Stimulated activated naive CD4-positive, alpha-beta T cell treated with Interleukin-2 at 50 U/mL for 16 hours (primary cell): ENCODE measurements around the gene RSPH1.
"Not testable (repeated sequence)": the region's sequence is repeated elsewhere in the genome, so short reads cannot be mapped to it uniquely, and the experiment has no call there.

Experiments
- DNase-seq: peaks from one replicate; lab custom pipeline; 2025; lab: John Stamatoyannopoulos, UW

RSPH1 gene

DNA sequence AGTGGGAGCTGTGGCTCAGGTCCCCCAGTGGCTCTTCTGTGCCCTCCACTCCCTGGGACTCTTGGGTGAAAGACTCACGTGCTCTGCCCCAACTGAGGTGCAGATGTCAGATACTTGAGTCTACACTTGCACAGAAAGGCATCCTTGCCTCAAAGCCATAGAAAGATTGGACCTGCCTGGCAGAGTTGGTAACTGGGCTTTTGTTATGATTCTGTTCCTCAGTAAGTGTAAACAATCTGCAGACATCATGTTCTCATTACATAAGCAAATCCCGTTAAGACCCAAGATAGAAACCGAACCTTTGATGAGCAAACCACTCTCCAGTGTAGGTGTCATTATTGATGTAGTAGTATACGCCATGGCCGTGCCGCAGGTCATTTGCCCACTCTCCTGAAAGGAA is 10.0 kb downstream of the RSPH1 start:
- no peak for DNase-seq

DNA sequence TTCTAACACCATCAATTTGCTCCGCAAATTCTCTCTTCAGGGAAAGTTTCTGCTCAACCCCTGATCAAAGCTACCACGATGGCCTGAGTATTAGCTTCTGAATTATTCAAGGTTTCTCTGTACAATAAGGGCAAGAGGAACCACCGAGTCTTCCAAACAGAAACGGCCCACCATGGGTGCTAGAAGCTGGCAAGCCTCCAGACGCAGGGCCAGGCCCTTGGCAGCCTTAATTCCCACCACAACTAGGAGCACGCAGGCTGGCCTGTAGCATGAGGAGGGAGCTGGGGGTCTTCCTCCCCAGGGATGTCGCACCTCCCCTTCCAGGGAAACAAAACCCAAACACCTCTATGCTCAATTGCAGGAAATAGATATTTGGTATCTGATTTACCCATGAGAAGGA is 11.1 kb downstream of the RSPH1 start:
- DNase-seq = no peak

DNA sequence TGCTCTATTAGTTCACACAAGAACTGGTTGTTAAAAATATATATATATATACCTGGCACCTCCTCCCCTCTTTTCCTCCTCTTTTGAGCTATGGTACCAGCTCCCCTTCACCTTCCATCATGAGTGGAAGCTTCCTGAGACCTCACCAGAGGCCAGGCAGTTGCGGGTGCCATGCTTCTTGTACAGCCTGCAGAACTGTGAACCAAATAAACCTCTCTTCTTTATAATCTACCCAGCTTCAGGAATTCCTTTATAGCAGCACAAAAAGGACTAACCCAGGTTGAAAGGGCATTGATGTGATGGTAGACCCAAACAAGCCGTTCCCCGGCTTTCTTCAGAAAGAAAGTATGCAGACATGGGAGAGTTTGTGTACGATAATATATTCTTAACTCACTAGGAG is 14.9 kb downstream of the RSPH1 start:
- no peak for DNase-seq

DNA sequence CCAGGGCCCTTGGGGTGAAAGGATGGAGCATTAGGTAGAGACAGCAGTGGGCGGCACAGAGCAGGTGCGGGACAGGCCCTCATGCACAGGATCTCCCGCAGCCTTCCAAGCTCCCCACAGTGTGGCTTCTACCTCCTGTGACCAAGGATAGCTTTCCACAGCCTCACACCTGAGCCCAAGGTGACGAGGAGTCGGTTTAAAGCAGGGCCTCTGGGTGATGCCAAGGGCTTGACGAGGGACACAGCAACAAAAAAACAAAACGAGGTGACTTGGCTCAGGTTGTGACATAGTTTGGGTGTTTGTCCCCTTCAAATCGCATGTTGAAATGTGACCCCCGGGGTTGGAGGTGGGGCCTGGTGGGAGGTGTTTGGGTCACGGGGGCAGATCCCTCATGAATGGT is 15.3 kb downstream of the RSPH1 start:
- DNase-seq = no peak

DNA sequence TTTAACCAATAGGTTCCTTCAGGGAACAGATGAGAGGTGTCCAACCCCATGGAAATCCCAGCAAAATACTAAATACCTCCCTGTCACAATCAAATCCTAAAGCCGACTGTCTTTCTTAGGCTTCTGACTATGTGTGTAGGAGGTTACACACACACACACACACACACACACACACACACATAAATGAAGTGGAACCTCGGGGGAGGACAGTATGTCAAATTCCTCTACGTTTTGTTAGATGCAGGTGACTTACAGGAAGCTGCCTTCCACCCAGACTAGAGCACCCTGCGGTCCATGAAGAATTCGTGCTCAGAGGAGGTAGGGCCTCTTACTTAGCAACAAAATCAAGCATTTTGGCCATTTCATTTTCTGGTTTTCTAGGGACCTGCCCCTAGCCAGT is 16.4 kb downstream of the RSPH1 start:
- no peak for DNase-seq

DNA sequence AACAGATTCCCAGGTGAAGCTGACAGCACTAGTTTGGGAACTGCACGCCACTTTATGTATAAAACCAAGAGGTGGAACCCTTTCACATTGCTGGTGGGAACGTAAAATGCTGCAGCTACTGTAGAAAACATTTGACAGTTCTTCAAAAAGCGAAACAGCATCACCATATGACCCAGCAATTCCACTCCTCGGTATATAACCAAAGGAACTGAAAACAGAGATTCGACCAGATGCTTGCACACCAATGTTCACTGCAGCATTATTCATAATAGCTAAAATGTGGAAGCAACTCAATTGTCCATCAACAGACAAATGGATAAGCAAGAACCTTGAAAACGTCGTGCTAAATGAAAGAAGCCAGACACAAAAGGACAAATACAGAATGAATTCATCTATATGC is 17.5 kb downstream of the RSPH1 start:
- no peak for DNase-seq

DNA sequence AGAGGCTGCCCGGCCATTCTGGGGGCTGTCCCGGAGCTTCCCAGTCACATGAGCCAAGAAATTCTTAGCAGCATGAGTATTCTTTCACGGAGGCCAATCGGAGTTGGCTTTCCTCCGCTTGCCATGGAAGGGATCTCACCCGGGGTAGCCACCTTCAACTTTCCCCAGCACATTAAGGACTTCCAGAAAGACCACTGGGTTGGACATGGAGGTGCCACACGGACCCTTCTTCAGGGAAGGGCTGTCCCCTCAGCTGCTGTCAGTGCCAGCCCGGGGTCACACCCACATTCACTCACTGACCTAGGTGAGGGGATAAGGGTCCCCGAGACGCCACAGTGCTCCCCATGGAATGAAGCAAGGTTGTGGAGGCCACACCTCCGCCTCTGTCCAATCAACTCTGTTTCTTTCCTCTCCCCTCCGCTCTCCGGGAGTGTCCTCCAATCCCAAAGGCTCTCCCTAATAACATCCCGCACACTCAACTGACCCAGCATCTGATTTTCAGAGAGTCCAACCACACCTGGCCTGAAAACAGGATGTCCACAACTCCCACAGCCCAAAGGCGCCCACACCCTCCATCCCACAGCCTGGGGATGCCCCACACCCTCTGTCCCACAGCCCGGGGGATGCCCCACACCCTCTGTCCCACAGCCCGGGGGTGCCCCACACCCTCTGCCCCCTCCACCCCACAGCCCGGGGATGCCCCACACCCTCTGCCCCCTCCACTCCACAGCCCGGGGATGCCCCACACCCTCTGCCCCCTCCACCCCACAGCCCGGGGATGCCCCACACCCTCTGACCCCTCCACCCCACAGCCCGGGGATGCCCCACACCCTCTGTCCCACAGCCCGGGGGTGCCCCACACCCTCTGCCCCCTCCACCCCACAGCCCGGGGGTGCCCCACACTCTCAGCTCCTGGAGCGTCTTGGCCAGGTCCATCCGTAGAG is 19.4 kb downstream of the RSPH1 start:
- DNase-seq = no peak

DNA sequence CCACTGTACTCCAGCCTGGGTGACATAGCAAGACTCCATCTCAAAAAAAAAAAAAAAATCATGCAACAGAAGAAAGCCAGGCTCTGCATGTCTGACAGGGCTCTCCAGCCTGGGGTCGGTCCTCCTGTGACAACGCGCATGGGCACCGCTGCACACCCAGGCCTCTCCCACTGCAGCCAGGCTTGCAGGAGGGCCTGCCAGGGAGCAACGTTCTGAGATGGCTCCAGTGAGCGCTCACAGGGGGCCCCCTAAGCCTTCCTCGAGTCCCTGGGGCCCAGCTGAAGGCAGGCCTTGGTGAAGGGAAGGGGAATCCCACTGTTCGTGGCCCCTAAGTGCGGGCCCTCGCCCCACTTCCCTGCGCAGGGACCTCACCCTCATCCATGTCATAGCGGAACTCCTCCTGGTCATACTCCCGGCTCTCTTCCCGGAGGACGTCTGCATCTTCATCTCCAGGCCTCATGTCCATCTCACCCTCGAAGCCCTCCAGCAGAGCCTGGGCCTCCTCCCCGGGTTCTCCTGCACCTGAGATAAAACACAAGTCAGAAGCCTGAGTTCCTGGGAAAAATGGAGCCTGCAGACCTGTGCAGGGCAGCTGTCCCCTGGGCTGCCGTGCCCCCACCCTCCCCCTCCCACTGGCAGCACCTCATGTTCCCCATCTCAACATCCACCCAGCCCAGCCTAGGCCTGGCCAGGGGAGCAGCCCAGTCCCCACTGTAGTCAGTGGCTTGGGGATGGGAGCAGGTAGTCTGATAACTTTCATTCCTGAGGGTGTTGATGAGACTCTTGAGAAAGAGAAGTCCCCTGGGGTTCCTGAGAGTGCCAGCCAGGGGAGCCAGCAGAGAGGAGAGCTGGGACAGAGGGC is 20.3 kb downstream of the RSPH1 start:
- DNase-seq = no peak

DNA sequence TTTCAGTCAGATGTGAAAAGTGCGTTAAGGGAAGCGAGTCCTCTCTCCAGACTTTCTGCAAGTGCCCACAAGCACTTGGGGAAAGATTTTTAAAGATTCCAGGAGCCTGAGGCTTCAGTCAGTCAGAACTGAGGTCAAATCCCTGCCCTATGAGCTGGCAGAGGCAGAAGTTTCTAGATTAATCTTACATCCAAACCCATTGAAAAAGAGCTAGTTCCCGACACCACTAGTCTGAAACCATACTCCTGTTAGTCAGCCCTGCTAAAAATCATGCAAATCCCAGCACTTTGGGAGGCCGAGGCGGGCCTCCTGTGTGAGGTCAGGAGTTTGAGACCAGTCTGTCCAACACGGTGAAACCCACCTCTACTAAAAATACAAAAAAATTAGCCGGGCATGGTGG is 21.0 kb downstream of the RSPH1 start:
- DNase-seq = no peak

DNA sequence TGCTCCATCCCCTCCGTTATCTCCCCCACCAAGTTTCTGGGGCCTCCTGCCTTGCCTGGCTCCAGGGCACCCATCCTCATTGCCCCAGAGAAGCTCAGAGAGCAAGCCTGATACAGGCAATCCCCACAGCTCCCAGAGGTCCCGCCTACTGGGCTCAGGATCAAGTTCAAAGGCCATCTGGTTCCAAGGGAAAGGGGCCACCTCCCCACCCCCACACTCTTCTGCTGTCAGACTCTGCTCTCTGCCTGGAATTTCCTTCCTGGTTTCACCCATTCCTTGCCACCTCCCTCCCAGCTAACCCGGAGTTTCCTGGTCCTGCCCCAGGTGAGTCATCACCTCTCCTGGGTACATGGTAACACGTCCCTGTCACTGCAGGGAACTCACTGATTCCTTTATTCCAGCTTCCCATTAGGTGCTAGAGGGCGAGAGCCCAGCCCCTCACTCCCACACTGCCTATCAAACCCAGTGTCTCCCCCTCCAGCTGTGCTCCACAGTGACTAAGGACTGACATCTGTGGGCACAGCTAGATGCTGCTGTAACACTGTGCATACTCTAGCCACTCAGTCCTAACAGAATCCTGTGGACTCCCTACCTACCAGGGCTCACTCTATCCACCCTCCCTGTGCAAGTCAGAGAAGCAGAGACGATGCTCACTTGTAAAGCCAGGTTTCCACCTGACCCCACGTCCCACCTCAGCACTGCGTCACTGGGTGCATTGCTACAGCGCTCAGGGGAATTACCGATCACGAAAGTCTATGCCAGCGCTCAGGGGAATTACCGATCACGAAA is 21.8 kb downstream of the RSPH1 start:
- no peak for DNase-seq

DNA sequence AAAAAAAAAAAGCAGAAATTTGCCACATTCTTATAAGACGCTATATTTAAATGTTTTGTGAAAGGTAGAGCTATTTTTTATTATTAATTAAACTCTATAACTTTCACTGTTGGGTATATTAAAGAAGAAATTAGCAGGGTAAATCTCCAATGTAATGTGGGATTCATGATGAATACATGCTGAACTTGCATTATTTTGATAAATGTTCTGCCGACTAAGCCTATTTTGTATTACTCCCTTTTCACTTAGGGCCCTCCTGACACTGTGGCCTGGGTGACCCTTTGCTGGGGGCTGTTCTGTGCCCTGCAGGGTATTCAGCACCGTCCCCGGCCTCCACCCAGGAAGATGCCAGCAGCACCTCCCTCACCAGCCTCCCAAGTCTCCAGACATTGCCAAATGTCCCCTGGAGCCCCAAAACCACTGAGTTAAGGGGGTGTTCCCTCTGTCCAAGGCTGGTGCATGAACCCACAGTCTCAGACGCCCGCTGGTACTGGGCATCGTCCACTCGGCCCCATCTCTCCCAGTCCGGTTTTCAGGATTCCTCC is 22.5 kb downstream of the RSPH1 start:
- DNase-seq = no peak

DNA sequence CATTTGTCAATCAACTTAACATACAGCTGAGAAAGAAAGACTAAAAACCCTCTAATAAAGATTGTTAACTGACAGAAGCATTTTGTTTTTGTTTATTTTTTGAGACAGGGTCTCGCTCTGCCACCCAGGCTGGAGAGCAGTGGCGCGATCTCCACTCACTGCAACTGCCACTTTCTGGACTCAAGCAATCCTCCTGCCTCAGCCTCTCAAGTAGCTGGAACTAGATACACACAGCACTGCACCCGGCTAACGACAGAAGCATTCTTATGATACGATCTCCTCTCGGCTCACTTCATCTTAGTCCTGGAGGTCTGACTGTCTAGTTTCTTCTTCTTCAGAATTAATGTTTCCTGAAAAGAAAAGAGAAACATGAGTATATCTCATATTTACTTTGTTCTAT is 23.5 kb downstream of the RSPH1 start:
- DNase-seq = no peak

DNA sequence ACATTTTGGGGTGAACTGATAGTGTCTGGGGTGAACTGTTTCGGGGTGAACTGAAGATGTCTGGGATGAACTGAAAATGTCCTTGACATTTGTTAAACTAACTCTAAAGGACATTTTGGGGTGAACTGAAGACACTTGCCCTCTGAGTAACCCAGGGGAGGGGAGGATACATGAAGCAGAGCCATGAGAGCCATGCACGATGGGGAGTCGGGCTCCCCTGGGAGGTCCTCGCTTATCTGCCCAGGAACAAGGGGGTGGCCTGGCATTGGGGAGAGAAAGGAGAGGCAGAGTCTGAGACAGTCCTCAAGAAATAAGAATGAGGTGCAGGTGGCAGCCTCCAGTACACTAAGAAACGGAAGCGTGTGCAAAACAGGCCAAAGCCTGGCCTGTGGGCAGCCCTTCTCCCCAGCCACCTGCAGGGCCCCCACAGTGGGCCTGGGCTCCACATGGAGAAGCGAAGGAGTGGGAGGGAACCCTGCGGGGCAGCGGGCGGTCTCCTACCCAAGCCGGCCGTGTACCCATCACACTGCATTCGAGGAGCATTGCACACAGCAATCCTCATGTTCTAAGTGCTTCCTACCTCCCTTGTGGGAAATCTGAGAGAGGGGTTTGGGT is 24.2 kb downstream of the RSPH1 start:
- no peak for DNase-seq

DNA sequence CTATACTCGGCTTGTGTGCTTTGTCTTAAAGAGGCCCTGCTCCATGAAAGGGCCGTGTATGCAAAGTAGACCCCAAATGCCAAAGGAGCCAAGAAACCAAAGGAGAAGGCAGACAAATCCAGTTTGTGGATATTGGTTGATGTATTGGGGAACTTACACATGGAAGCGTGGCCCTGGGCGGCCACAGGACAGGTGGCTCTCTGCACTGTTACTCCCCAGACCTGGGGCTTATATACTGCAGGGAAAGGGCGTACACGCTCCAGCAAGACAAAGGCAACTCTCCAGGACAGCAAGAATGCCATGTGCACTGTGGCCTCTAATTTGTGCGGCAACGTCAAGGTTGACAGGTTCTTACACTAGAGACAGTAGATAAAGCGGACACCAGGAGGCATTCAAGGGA is 24.8 kb downstream of the RSPH1 start:
- no peak for DNase-seq

DNA sequence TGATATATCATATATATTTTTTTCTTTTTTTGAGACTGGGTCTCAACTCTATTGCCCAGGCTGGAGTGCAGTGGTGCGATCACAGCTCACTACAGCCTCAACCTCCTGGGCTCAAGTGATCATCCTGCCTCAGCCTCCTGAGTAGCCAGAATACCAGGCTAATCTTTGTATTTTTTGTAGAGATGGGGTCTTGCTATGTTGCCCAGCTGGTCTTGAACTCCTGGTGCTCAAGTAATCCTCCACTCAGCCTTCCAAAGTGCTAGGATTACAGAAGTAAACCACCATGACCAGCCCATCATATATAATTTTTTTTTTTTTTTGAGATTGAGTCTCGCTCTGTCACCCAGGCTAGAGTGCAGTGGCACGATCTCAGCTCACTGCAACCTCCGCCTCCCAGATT is 26.3 kb downstream of the RSPH1 start:
- DNase-seq = not testable (repeated sequence)

DNA sequence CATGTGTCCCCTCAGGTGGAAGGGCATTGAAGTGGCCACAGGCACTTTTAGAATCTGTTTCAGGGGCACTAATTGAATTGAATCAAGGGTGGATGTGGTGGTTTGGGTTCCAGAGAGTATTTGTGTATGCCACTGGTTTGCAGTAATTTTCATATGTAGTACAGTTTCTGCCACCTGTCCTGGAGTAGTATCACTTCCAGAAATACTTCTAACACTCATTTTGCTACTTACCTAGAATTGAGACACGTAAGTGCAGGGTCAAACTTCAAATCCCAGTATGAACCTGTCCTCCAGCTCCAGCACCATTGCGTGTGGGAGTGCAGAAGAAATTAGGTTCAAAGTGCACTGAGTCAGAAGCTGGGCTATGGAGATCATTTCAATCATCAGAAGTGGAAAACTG is 26.8 kb downstream of the RSPH1 start:
- no peak for DNase-seq

DNA sequence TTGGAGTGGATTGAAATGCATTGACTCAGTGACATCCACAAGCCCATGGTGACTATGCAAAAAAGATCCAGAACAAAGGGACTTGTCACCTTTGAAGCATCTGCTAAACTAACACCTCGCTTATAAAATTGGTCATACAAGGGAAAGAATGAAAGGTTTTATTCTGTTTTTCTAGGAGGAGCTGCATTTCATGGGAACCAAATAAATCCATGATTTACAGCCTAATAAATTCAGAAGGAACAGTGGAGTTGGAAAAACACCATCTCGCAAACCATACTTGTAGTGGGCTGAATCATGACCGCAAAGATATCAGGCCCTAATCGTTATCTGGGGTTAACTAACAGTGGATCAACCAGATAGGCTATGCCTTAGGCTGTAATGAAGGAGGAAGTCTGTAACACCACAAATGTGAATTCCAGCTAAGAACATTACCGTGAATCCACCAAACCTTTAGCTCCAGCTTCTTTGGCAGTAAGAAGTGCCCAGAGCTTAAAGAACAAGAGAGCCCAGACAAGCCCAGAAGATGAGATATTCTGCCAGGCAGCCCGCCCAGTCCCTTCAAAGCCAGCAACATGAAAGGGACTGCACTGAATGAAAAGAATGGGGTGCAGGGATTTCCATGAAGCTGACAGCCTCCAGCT is 27.4 kb downstream of the RSPH1 start:
- no peak for DNase-seq

DNA sequence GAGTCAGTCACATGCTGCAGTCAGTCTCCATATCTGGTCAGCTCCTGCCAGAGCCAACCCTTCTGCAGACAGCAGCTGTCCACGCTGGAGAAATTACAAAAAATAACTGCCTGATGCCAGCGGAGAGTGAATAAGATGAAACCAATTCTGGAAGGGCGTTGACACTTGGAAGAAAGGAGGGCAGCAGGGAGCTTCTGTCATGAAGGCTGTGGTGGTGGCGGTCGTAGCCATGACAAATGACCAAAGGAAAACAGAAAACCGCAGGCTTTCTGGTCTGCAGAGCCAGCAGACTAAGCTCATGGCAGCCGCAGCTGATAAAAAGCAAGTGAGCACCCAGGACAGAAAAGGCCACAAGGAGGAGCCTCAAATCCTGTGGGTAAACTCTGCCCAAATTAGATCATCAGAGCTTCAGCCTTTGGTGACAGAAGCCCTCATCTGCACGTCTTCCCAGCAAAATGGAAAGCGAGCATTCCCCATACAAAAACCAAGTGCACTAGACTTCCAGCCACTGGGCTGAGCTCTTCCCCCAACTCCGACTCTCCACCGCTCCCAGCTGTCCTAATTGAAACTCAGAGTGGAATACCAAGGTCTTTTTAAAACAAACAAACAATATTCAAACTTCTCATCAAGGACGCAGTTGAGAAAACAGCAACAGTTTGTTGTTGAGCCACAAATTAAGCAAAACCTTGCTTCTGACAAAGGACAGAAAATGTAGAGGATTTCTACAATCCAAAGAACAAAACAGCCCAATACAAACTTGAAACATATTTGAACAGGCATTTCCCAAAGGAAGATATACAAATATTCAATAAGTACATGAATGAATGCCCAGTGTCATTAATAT is 28.7 kb downstream of the RSPH1 start:
- no peak for DNase-seq

DNA sequence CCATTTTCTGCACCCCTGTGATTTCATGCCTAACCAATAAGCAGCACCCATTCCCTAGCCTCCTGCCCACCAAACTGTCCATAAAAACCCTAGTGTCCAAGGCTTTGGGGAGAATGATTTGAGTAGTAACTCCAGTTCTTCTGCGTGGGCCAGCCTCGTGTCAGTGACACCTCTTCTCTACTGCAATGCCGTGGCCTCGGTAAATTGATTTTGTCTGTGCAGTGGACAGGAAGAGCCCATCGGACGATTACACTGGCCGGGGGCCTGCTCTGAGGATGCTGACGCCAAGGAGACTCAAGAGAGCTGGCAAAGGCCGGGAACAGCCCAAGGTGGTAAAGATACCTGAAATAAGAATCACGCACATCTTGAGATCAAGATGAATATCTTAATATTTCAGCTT is 29.3 kb downstream of the RSPH1 start:
- DNase-seq = no peak

DNA sequence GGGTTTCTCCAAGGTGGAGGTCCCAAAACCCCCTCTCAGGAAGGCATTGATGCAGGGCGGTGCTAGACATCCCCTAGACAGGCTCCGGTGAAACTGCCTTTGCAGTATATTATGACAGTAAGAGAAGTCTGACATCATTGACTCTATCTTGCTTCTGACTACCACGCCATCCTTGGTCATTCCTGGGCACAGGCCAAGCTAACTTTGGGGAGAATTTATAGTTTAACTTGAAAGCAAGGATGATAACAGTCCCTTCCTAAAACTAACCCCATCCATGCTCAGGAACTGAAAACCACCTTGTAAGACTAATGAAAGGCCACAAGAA is 30.3 kb downstream of the RSPH1 start:
- DNase-seq = no peak
